SK-N-SH treated with all-trans-retinoic acid at 6 μM for 48 hours (cell line): ENCODE data around the gene FAM200A.
"Not testable (repeated sequence)": the region's sequence is repeated elsewhere in the genome, so short reads cannot be mapped to it uniquely, and the experiment has no call there.

ENCODE experiments used
- ATAC-seq: fragments of 200-7000 bp; cut with Tn5 transposase; 3 replicates; pipeline ENCODE4 v1.9.1; 2020; ENCODE audit warnings: mild to moderate bottlenecking, moderate library complexity
- ARNTL ChIP-seq: fragments of 450-650 bp; formaldehyde crosslinking; IDR thresholded peaks from 2 replicates; pipeline ENCODE4 v1.5.0; 2020; ENCODE audit warnings: low read depth, mild to moderate bottlenecking, moderate library complexity, borderline replicate concordance
- BACH2 ChIP-seq: fragments of 250-450 bp; sonication (Bioruptor Pico); IDR thresholded peaks from 2 replicates; pipeline ENCODE4 v1.9.0; 2021; ENCODE audit warnings: mild to moderate bottlenecking, borderline replicate concordance
- CSDC2 ChIP-seq: fragments of 250-450 bp; sonication (Bioruptor Pico); IDR thresholded peaks from 2 replicates; pipeline ENCODE4 v1.5.0; 2020; ENCODE audit warnings: mild to moderate bottlenecking, moderate library complexity
- ESRRG ChIP-seq: fragments of 250-450 bp; sonication (Bioruptor Pico); IDR thresholded peaks from 2 replicates; pipeline ENCODE4 v1.6.1; 2021; ENCODE audit warnings: mild to moderate bottlenecking
- GLIS3 ChIP-seq: fragments of 250-450 bp; sonication (Bioruptor Pico); IDR thresholded peaks from 2 replicates; pipeline ENCODE4 v1.5.0; 2020; ENCODE audit warnings: mild to moderate bottlenecking, moderate library complexity
- OSR1 ChIP-seq: fragments of 250-450 bp; sonication (Bioruptor Pico); IDR thresholded peaks from 2 replicates; pipeline ENCODE4 v1.8.0; 2022; ENCODE audit warnings: moderate library complexity, mild to moderate bottlenecking, inconsistent platforms
- PPARA ChIP-seq: fragments of 250-450 bp; sonication (Bioruptor Pico); IDR thresholded peaks from 2 replicates; pipeline ENCODE4 v1.5.0; 2020; ENCODE audit warnings: mild to moderate bottlenecking, borderline replicate concordance
- SNAI2 ChIP-seq: fragments of 250-450 bp; sonication (Bioruptor Pico); IDR thresholded peaks from 2 replicates; pipeline ENCODE4 v1.5.0; 2020; ENCODE audit warnings: mild to moderate bottlenecking, moderate library complexity
- TCF4 ChIP-seq: fragments of 250-450 bp; sonication (Bioruptor Pico); IDR thresholded peaks from 2 replicates; pipeline ENCODE4 v1.8.0; 2021; ENCODE audit warnings: mild to moderate bottlenecking, moderate library complexity, borderline replicate concordance
- TOX ChIP-seq: fragments of 250-450 bp; sonication (Bioruptor Pico); IDR thresholded peaks from 2 replicates; pipeline ENCODE4 v1.8.0; 2021; ENCODE audit warnings: mild to moderate bottlenecking, moderate library complexity, borderline replicate concordance
- ZC3H10 ChIP-seq: fragments of 250-450 bp; sonication (Bioruptor Pico); IDR thresholded peaks from 2 replicates; pipeline ENCODE4 v1.5.1; 2021; ENCODE audit warnings: mild to moderate bottlenecking, moderate library complexity
- ZFP3 ChIP-seq: fragments of 250-450 bp; sonication (Bioruptor Pico); IDR thresholded peaks from 2 replicates; pipeline ENCODE4 v1.5.0; 2020; ENCODE audit warnings: mild to moderate bottlenecking, moderate library complexity
- ZFP30 ChIP-seq: fragments of 450-650 bp; formaldehyde crosslinking; IDR thresholded peaks from 2 replicates; pipeline ENCODE4 v1.5.0; 2022; ENCODE audit warnings: mild to moderate bottlenecking, moderate library complexity
- ZNF565 ChIP-seq: fragments of 450-650 bp; formaldehyde crosslinking; conservative IDR thresholded peaks from 2 replicates; pipeline ENCODE4 v1.5.0; 2020; ENCODE audit warnings: low read depth, mild to moderate bottlenecking, moderate library complexity
- ZNF70 ChIP-seq: fragments of 450-650 bp; formaldehyde crosslinking; IDR thresholded peaks from 2 replicates; pipeline ENCODE4 v1.5.0; 2020; ENCODE audit warnings: mild to moderate bottlenecking, moderate library complexity
- ZNF8 ChIP-seq: fragments of 450-650 bp; formaldehyde crosslinking; IDR thresholded peaks from 2 replicates; pipeline ENCODE4 v1.5.0; 2020; ENCODE audit warnings: mild to moderate bottlenecking, moderate library complexity
- TF ChIP-seq, protein P1 (sequence below): fragments of 250-450 bp; sonication (Bioruptor Pico); IDR thresholded peaks from 2 replicates; pipeline ENCODE4 v1.8.0; 2021; ENCODE audit warnings: low read depth, mild to moderate bottlenecking, moderate library complexity, borderline replicate concordance
- TF ChIP-seq, protein P2 (sequence below): fragments of 250-450 bp; sonication (Bioruptor Pico); IDR thresholded peaks from 2 replicates; pipeline ENCODE4 v1.5.1; 2020; ENCODE audit warnings: low read depth, mild to moderate bottlenecking, moderate library complexity
- TF ChIP-seq, protein P3 (sequence below): fragments of 250-450 bp; sonication (Bioruptor Pico); IDR thresholded peaks from 2 replicates; pipeline ENCODE4 v1.8.0; 2020; ENCODE audit warnings: mild to moderate bottlenecking, moderate library complexity, borderline replicate concordance

Gene FAM200A

DNA sequence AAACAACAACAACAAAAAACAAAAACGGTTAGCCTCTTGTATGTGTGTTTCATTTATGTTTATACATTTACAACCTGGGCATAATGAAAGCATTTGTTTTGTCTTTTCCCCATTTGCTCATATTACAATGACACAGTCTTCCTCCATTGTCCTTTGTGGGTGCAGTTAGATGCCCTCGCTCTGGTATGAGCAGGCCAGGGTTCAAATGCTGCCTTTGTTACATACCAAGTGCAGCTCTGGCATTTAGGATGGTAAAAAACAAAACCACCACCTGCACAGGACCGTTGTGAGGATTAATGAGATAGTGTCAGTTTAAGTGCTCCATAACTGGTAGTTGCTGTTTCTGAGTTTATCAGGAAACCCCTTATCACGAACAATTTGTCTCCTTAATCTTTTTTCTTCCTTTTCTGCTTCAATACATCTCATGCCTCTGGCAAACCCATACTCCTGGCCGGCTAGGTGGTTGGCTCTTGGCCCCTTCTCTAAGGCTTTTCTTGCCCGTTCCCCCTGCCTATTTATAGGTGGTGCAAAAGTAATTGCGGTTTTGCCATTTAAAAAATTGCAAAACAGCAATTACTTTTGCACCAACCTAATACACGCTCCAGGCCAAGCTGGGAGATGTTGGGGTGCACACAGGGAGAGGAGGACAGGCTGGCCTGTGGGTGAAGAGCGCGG, 27.5 kb upstream of the FAM200A start (continued):
- TF ChIP-seq ZFP3 (no peak), TCF4 (CRISPR knock-in tag) (no peak), ZFP30 (CRISPR knock-in tag) (no peak), ESRRG (CRISPR knock-in tag) (no peak), ZNF8 (CRISPR knock-in tag) (no peak), CSDC2 (CRISPR knock-in tag) (no peak), GLIS3 (no peak)
- TF ChIP-seq, protein P1, sequence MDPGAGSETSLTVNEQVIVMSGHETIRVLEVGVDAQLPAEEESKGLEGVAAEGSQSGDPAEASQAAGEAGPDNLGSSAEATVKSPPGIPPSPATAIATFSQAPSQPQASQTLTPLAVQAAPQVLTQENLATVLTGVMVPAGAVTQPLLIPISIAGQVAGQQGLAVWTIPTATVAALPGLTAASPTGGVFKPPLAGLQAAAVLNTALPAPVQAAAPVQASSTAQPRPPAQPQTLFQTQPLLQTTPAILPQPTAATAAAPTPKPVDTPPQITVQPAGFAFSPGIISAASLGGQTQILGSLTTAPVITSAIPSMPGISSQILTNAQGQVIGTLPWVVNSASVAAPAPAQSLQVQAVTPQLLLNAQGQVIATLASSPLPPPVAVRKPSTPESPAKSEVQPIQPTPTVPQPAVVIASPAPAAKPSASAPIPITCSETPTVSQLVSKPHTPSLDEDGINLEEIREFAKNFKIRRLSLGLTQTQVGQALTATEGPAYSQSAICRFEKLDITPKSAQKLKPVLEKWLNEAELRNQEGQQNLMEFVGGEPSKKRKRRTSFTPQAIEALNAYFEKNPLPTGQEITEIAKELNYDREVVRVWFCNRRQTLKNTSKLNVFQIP (CRISPR knock-in tag), result no peak
- TF ChIP-seq, protein P2, sequence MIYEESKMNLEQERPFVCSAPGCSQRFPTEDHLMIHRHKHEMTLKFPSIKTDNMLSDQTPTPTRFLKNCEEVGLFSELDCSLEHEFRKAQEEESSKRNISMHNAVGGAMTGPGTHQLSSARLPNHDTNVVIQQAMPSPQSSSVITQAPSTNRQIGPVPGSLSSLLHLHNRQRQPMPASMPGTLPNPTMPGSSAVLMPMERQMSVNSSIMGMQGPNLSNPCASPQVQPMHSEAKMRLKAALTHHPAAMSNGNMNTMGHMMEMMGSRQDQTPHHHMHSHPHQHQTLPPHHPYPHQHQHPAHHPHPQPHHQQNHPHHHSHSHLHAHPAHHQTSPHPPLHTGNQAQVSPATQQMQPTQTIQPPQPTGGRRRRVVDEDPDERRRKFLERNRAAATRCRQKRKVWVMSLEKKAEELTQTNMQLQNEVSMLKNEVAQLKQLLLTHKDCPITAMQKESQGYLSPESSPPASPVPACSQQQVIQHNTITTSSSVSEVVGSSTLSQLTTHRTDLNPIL (CRISPR knock-in tag), result no peak
- TF ChIP-seq, all 23 proteins: peak for 0

DNA sequence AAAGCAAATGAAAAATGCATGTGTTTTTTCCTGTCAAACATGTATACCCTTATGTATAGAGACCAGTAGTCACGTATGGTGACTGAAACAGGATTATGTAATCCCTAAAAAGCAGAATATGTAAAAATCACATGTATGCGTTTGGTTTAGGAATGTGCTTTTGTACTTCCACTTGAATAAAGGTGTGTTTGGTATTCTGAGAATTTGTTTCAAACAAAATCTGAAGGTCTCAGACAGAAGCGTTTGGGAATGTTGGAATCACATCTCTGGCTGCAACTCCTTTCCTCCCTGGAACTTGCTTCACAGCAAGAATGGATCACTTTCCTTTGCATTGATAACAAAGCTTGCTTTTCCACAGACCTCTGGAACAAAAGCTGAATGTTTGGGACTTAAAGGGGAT, 24.3 kb upstream of the FAM200A start:
- no peak for ATAC-seq
- TF ChIP-seq CSDC2 (CRISPR knock-in tag), result no peak
- TF ChIP-seq ZFP3, result no peak

DNA sequence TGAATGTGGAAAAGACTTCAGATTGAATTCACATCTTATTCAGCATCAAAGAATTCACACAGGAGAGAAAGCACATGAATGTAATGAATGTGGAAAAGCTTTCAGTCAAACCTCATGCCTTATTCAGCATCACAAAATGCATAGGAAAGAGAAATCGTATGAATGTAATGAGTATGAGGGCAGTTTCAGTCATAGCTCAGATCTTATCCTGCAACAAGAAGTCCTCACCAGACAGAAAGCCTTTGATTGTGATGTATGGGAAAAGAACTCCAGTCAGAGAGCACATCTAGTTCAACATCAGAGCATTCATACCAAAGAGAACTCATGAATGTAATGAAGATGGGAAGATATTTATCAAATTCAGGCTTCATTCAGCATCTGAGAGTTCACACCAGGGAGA, 21.3 kb upstream of the FAM200A start:
- TF ChIP-seq, protein P3, sequence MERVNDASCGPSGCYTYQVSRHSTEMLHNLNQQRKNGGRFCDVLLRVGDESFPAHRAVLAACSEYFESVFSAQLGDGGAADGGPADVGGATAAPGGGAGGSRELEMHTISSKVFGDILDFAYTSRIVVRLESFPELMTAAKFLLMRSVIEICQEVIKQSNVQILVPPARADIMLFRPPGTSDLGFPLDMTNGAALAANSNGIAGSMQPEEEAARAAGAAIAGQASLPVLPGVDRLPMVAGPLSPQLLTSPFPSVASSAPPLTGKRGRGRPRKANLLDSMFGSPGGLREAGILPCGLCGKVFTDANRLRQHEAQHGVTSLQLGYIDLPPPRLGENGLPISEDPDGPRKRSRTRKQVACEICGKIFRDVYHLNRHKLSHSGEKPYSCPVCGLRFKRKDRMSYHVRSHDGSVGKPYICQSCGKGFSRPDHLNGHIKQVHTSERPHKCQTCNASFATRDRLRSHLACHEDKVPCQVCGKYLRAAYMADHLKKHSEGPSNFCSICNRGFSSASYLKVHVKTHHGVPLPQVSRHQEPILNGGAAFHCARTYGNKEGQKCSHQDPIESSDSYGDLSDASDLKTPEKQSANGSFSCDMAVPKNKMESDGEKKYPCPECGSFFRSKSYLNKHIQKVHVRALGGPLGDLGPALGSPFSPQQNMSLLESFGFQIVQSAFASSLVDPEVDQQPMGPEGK (CRISPR knock-in tag), result no peak
- TF ChIP-seq ZNF70 (no peak), ZNF565 (CRISPR knock-in tag) (no peak), OSR1 (no peak), TOX (CRISPR knock-in tag) (no peak)
- TF ChIP-seq, protein P2 (CRISPR knock-in tag), result no peak
- ATAC-seq, result no peak

DNA sequence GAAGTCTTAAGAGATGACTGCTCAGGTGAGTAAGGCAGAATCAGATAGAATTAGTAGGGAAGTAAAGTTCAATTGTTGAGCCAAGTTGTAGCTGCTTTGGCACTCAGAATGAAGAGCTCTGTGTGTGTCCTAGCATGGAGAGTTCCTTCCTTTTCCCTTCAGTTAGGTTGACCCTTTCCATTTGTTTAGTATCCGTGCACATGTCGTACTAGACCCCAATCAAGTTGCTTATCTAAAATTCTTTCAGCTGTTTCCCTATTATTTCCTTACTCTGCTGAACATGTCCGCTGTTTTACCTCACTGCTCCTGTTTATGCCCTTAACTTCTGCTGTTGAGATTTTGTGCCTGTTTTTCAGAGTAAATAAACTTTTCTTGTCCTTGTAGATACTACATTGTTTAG, 19.9 kb upstream of the FAM200A start:
- ATAC-seq, result no peak
- TF ChIP-seq, protein P2 (CRISPR knock-in tag), result no peak
- TF ChIP-seq ZNF565 (CRISPR knock-in tag), result no peak
- no peak for TF ChIP-seq GLIS3
- no peak for TF ChIP-seq OSR1
- no peak for TF ChIP-seq ZFP30 (CRISPR knock-in tag)
- no peak for TF ChIP-seq ZC3H10
- no peak for TF ChIP-seq SNAI2 (CRISPR knock-in tag)
- TF ChIP-seq ESRRG (CRISPR knock-in tag), result no peak
- no peak for TF ChIP-seq TOX (CRISPR knock-in tag)
- no peak for TF ChIP-seq ZFP3

DNA sequence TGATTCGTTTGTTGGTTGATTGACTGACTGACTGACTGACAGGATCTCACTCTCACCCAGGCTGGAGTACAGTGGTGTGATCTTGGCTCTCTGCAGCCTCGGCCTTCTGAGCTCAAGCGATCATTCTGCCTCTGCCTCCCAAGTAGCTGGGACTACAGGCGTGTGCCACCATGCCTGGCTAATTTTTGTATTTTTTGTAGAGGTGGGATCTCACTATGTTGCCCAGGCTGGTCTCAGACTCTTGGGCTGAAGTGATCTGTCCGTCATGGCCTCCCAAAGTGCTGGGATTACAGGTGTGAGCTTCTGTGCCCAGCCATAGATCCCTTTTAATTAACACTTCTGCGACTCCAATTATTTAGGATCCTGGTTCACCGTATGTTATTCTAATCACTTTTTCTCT, 16.9 kb upstream of the FAM200A start:
- ATAC-seq, result not testable (repeated sequence)

DNA sequence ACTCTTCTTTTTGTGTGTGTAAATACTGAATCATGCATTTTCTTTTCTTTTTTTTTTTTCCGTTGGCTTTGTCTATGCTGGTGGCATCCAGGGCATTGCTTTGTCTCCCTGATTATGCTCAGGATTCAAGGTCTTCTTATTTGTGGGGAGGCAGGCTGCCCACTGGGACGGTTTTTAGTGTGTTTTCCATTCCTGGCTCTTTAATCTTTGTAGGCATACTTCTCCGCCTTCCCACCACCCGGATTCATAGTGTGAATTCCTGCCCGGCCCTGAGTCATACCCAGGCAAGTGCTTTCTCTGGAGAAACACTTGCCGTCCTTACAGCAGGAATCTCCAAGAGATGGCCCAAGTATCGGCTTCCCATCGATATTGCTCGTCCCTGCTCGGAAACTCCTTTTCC, 11.7 kb upstream of the FAM200A start:
- ATAC-seq, result peak; percentile 54
- no peak for TF ChIP-seq GLIS3
- no peak for TF ChIP-seq ZC3H10
- TF ChIP-seq, protein P3 (CRISPR knock-in tag), result no peak
- no peak for TF ChIP-seq ESRRG (CRISPR knock-in tag)
- TF ChIP-seq, protein P2 (CRISPR knock-in tag), result no peak
- TF ChIP-seq BACH2 (CRISPR knock-in tag), result no peak
- TF ChIP-seq, protein P1 (CRISPR knock-in tag), result no peak
- no peak for TF ChIP-seq ZFP3
- no peak for TF ChIP-seq ARNTL (CRISPR knock-in tag)
- TF ChIP-seq PPARA (CRISPR knock-in tag), result no peak
